Hepatocyte (in vitro differentiated cells): ENCODE results near the gene PRRC2A.

Source experiments
- CTCF ChIP-seq: fragments of 200-600 bp; sonication (generic); IDR thresholded peaks from 2 replicates; pipeline ENCODE4 v1.5.1; 2016; ENCODE audit warnings: antibody characterized with exemption, mild to moderate bottlenecking; ENCODE audit not compliant: poor library complexity
- EZH2 ChIP-seq: fragments of 200-600 bp; sonication (generic); IDR thresholded peaks from 2 replicates; pipeline ENCODE4 v1.6.1; 2016; ENCODE audit warnings: antibody characterized with exemption, mild to moderate bottlenecking, borderline replicate concordance

- no peak for TF ChIP-seq CTCF
- no peak for TF ChIP-seq EZH2
Measured at GRCh38 chr6:31632279-31632946, 11.9 kb downstream of the PRRC2A start.
